GM18498 (cell line): ENCODE results near the gene WWC2.

ENCODE experiments used
- ATAC-seq: cut with Tn5 transposase; IDR thresholded peaks from one replicate; pipeline ENCODE4 v1.9.1; 2021; ENCODE audit warnings: mild to moderate bottlenecking, moderate library complexity; ENCODE audit not compliant: unreplicated experiment

Gene WWC2

GRCh38 chr4:183249854-183250253 is 150.8 kb downstream of the WWC2 start:
- ATAC-seq = no peak

- ATAC-seq = no peak
These were observed 151.8 kb downstream of the WWC2 start for GRCh38 chr4:183250831-183251230.

- ATAC-seq = no peak
These were observed 153.9 kb downstream of the WWC2 start for GRCh38 chr4:183252959-183253358.

GRCh38 chr4:183253451-183253850 is 154.4 kb downstream of the WWC2 start:
- ATAC-seq = no peak

GRCh38 chr4:183254162-183254561 is 155.1 kb downstream of the WWC2 start:
- no peak for ATAC-seq

GRCh38 chr4:183255487-183255886 is 156.4 kb downstream of the WWC2 start:
- ATAC-seq = no peak

- no peak for ATAC-seq
These were observed 157.3 kb downstream of the WWC2 start for GRCh38 chr4:183256343-183256742.

GRCh38 chr4:183256756-183257385 is 157.8 kb downstream of the WWC2 start:
- no peak for ATAC-seq

GRCh38 chr4:183257808-183258207 is 158.8 kb downstream of the WWC2 start:
- no peak for ATAC-seq

GRCh38 chr4:183260491-183261151 is 161.6 kb downstream of the WWC2 start:
- no peak for ATAC-seq

- peak; percentile 96 for ATAC-seq
These were observed 163.1 kb downstream of the WWC2 start for GRCh38 chr4:183261953-183262775.

GRCh38 chr4:183262776-183263100 is 163.7 kb downstream of the WWC2 start:
- ATAC-seq = no peak

- no peak for ATAC-seq
These were observed 164.8 kb downstream of the WWC2 start for GRCh38 chr4:183263787-183264386.

GRCh38 chr4:183264614-183265013 is 165.6 kb downstream of the WWC2 start:
- no peak for ATAC-seq

- no peak for ATAC-seq
These were observed 167.3 kb downstream of the WWC2 start for GRCh38 chr4:183266371-183266770.

GRCh38 chr4:183268556-183268955 is 169.5 kb downstream of the WWC2 start:
- no peak for ATAC-seq

- no peak for ATAC-seq
These were observed 173.3 kb downstream of the WWC2 start for GRCh38 chr4:183272384-183272783.

GRCh38 chr4:183276106-183276505 is 177.0 kb downstream of the WWC2 start:
- no peak for ATAC-seq

GRCh38 chr4:183284258-183284785 is 185.3 kb downstream of the WWC2 start:
- ATAC-seq = no peak

GRCh38 chr4:183284965-183285364 is 185.9 kb downstream of the WWC2 start:
- no peak for ATAC-seq

- no peak for ATAC-seq
These were observed 186.8 kb downstream of the WWC2 start for GRCh38 chr4:183285886-183286285.
